ENCODE results near the gene ATP6V0B.

DNA sequence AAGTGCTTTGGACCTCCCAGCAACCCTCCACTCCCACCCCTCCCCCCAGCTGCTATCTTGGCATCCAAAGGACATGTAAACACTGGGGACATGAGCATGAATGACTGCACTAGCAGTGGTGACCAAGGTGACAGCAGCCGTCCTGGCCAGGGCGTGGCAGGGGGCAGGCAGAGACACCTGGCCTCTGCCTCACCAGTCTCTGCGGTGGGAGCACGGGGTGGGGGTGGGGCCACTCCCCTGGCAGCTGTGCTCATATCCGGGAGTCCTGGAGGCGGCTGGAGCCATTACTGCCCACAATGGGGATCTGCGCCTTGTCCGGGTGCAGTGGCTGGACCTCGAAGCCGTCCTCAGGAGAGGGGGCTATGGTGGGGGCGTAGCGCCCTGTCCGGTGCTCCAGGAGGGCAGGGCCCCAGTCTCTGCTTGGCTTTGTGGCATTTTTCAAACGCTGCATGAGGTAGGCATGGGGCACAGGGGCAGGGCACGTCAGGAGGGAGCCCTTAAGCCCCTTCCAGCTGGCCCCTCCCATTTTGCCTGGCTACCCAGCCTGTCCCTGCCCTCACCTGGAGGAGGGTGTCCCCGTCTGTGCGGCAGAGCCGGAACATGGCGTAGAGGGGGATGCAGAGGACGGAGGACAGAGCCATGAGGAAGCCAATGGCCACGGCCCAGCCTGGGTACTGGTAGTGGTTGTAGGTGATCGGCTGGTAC lies 22.7 kb downstream of the ATP6V0B start:
- TF ChIP-seq, protein P1, sequence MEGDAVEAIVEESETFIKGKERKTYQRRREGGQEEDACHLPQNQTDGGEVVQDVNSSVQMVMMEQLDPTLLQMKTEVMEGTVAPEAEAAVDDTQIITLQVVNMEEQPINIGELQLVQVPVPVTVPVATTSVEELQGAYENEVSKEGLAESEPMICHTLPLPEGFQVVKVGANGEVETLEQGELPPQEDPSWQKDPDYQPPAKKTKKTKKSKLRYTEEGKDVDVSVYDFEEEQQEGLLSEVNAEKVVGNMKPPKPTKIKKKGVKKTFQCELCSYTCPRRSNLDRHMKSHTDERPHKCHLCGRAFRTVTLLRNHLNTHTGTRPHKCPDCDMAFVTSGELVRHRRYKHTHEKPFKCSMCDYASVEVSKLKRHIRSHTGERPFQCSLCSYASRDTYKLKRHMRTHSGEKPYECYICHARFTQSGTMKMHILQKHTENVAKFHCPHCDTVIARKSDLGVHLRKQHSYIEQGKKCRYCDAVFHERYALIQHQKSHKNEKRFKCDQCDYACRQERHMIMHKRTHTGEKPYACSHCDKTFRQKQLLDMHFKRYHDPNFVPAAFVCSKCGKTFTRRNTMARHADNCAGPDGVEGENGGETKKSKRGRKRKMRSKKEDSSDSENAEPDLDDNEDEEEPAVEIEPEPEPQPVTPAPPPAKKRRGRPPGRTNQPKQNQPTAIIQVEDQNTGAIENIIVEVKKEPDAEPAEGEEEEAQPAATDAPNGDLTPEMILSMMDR (IDR thresholded peaks at IDR 0.05; ENCODE audit: control extremely low read depth in 1 of 3, insufficient read depth in 1 of 3, low read depth in 1 of 3, low read length in 3 of 3) = no peak
- TF ChIP-seq SIN3A (conservative IDR thresholded peaks at IDR 0.05 in 1 of 2, IDR thresholded peaks at IDR 0.05 in 1 of 2; ENCODE audit: low read depth in 1 of 2, low read length in 2 of 2) (no peak), POLR2A (IDR thresholded peaks at IDR 0.05; ENCODE audit: control extremely low read depth in 1 of 2, low read depth in 2 of 2, low read length in 2 of 2) (no peak)
